ACC112 (cell line): ENCODE data around the gene DIPK2A.
A peak's percentile ranks its signal among the peaks of the same experiment; 100 is the strongest.

ENCODE experiments used
- H2AFZ ChIP-seq: fragments of 200-600 bp; sonication (generic); one replicate; pipeline ENCODE4 v1.6.0; 2017; ENCODE audit warnings: antibody characterized with exemption, low read length; ENCODE audit not compliant: unreplicated experiment
- H3K27ac ChIP-seq: fragments of 200-600 bp; sonication (generic); 2 replicates; pipeline ENCODE4 v1.5.1; 2014; ENCODE audit warnings: low read depth, mild to moderate bottlenecking, antibody characterized with exemption, low read length, moderate library complexity
- H3K27me3 ChIP-seq: fragments of 200-600 bp; sonication (generic); 2 replicates; pipeline ENCODE4 v1.6.1; 2014; ENCODE audit warnings: mild to moderate bottlenecking, antibody characterized with exemption, low read length, moderate library complexity, mixed read lengths; ENCODE audit not compliant: insufficient read depth
- H3K36me3 ChIP-seq: fragments of 200-600 bp; sonication (generic); 2 replicates; pipeline ENCODE4 v1.6.1; 2016; ENCODE audit warnings: mild to moderate bottlenecking, antibody characterized with exemption, low read length, moderate library complexity, mixed read lengths; ENCODE audit not compliant: insufficient read depth
- H3K4me1 ChIP-seq: fragments of 200-600 bp; sonication (generic); one replicate; pipeline ENCODE4 v1.6.1; 2016; ENCODE audit warnings: low read length, mixed read lengths; ENCODE audit not compliant: insufficient read depth, unreplicated experiment, control insufficient read depth
- H3K4me3 ChIP-seq: fragments of 200-600 bp; sonication (generic); 2 replicates; pipeline ENCODE4 v1.5.1; 2014; ENCODE audit warnings: mild to moderate bottlenecking, low read depth, low read length
- H3K79me2 ChIP-seq: fragments of 200-600 bp; sonication (generic); one replicate; pipeline ENCODE4 v1.6.0; 2016; ENCODE audit warnings: low read length; ENCODE audit not compliant: control insufficient read depth, unreplicated experiment, insufficient read depth

Gene DIPK2A

GRCh38 chr3:143971359-143972154 is at the start of gene DIPK2A:
Gene DIPK2A (plus strand): TSS chr3:143971823. CDS start chr3:143972333, 510 bp downstream.
- peak within 1 kb of the TSS; percentile 85 for H3K27ac ChIP-seq
- no peaks in the 10 kb centered on the region for H3K27me3 ChIP-seq
- peaks cover 42% of the 10 kb centered on the region for H3K79me2 ChIP-seq
- H3K4me1 ChIP-seq = peaks cover 16% of the 10 kb centered on the region
- H3K36me3 ChIP-seq = no peaks in the 10 kb centered on the region
- peak within 1 kb of the TSS; percentile 52 for H2AFZ ChIP-seq
- H3K4me3 ChIP-seq = peak within 1 kb of the TSS; percentile 95

GRCh38 chr3:143924522-143925285 is 46.9 kb upstream of the DIPK2A start:
- no peak overlapping the region for H3K27ac ChIP-seq
- H3K4me3 ChIP-seq = no peak overlapping the region
- H3K36me3 ChIP-seq = no peaks in the 10 kb centered on the region
- no peaks in the 10 kb centered on the region for H3K27me3 ChIP-seq
- H2AFZ ChIP-seq = no peak overlapping the region
- no peaks in the 10 kb centered on the region for H3K79me2 ChIP-seq
- H3K4me1 ChIP-seq = no peaks in the 10 kb centered on the region

- H3K79me2 ChIP-seq = no peaks in the 10 kb centered on the region
- no peak overlapping the region for H2AFZ ChIP-seq
- no peaks in the 10 kb centered on the region for H3K27me3 ChIP-seq
- no peaks in the 10 kb centered on the region for H3K4me1 ChIP-seq
- no peak overlapping the region for H3K4me3 ChIP-seq
- no peak overlapping the region for H3K27ac ChIP-seq
- H3K36me3 ChIP-seq = no peaks in the 10 kb centered on the region
These were observed 43.6 kb upstream of the DIPK2A start for GRCh38 chr3:143928056-143928455.

- no peaks in the 10 kb centered on the region for H3K36me3 ChIP-seq
These were observed 42.9 kb upstream of the DIPK2A start for GRCh38 chr3:143928541-143929255.

GRCh38 chr3:143934791-143935190 is 36.8 kb upstream of the DIPK2A start:
- no peaks in the 10 kb centered on the region for H3K27me3 ChIP-seq
- H3K79me2 ChIP-seq = no peaks in the 10 kb centered on the region
- no peak overlapping the region for H3K4me3 ChIP-seq
- no peak overlapping the region for H3K27ac ChIP-seq
- H2AFZ ChIP-seq = no peak overlapping the region
- H3K36me3 ChIP-seq = no peaks in the 10 kb centered on the region
- H3K4me1 ChIP-seq = no peaks in the 10 kb centered on the region

More at GRCh38 chr3:143928541-143929255, 42.9 kb upstream of the DIPK2A start:
- Histone ChIP-seq H3K27ac (no peak overlapping the region), H3K27me3 (no peaks in the 10 kb centered on the region), H2AFZ (no peak overlapping the region), H3K4me3 (no peak overlapping the region), H3K4me1 (no peaks in the 10 kb centered on the region), H3K79me2 (no peaks in the 10 kb centered on the region)

- no peaks in the 10 kb centered on the region for H3K27me3 ChIP-seq
- H3K4me3 ChIP-seq = no peak overlapping the region
- H2AFZ ChIP-seq = no peak overlapping the region
- no peak overlapping the region for H3K27ac ChIP-seq
- H3K4me1 ChIP-seq = no peaks in the 10 kb centered on the region
- H3K79me2 ChIP-seq = no peaks in the 10 kb centered on the region
- H3K36me3 ChIP-seq = no peaks in the 10 kb centered on the region
These were observed 35.9 kb upstream of the DIPK2A start for GRCh38 chr3:143935678-143936077.

- H3K4me3 ChIP-seq = no peak overlapping the region
- H3K27me3 ChIP-seq = no peaks in the 10 kb centered on the region
- H3K79me2 ChIP-seq = no peaks in the 10 kb centered on the region
- H3K36me3 ChIP-seq = no peaks in the 10 kb centered on the region
- no peak overlapping the region for H2AFZ ChIP-seq
- H3K27ac ChIP-seq = no peak overlapping the region
- H3K4me1 ChIP-seq = no peaks in the 10 kb centered on the region
These were observed 20.8 kb upstream of the DIPK2A start for GRCh38 chr3:143950810-143951209.

GRCh38 chr3:143951351-143951971 is 20.2 kb upstream of the DIPK2A start:
- H3K4me1 ChIP-seq = no peaks in the 10 kb centered on the region
- no peak overlapping the region for H3K4me3 ChIP-seq
- no peaks in the 10 kb centered on the region for H3K27me3 ChIP-seq
- no peak overlapping the region for H3K27ac ChIP-seq
- no peak overlapping the region for H2AFZ ChIP-seq
- no peaks in the 10 kb centered on the region for H3K79me2 ChIP-seq
- no peaks in the 10 kb centered on the region for H3K36me3 ChIP-seq

- H3K27ac ChIP-seq = no peak overlapping the region
- no peak overlapping the region for H3K4me3 ChIP-seq
- no peaks in the 10 kb centered on the region for H3K4me1 ChIP-seq
- no peaks in the 10 kb centered on the region for H3K36me3 ChIP-seq
- no peaks in the 10 kb centered on the region for H3K27me3 ChIP-seq
- no peaks in the 10 kb centered on the region for H3K79me2 ChIP-seq
- no peak overlapping the region for H2AFZ ChIP-seq
These were observed 19.0 kb upstream of the DIPK2A start for GRCh38 chr3:143952569-143953072.

- H3K79me2 ChIP-seq = no peaks in the 10 kb centered on the region
- H3K4me3 ChIP-seq = no peak overlapping the region
- H3K27me3 ChIP-seq = no peaks in the 10 kb centered on the region
- H3K36me3 ChIP-seq = no peaks in the 10 kb centered on the region
- no peak overlapping the region for H2AFZ ChIP-seq
- H3K4me1 ChIP-seq = no peaks in the 10 kb centered on the region
- no peak overlapping the region for H3K27ac ChIP-seq
These were observed 16.5 kb upstream of the DIPK2A start for GRCh38 chr3:143955113-143955512.
